ENCODE measurements around the gene SLC25A12. TPM values are rescaled to one million over a fixed set of nuclear protein-coding genes. Genes with fewer than 3 reads are reported as not detected.
"Not testable (repeated sequence)": the region's sequence is repeated elsewhere in the genome, so short reads cannot be mapped to it uniquely, and the experiment has no call there.

SLC25A12 gene, protein sequence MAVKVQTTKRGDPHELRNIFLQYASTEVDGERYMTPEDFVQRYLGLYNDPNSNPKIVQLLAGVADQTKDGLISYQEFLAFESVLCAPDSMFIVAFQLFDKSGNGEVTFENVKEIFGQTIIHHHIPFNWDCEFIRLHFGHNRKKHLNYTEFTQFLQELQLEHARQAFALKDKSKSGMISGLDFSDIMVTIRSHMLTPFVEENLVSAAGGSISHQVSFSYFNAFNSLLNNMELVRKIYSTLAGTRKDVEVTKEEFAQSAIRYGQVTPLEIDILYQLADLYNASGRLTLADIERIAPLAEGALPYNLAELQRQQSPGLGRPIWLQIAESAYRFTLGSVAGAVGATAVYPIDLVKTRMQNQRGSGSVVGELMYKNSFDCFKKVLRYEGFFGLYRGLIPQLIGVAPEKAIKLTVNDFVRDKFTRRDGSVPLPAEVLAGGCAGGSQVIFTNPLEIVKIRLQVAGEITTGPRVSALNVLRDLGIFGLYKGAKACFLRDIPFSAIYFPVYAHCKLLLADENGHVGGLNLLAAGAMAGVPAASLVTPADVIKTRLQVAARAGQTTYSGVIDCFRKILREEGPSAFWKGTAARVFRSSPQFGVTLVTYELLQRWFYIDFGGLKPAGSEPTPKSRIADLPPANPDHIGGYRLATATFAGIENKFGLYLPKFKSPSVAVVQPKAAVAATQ
- 6.3 and 9.4 TPM in 2 replicates for total RNA-seq

- DNase-seq (ENCODE audit: low read depth in 2 of 2) = peak; percentile 82 to 85
Observed at GRCh38 chr2:171893824-171894611, at the start of gene SLC25A12. TSS of gene SLC25A12 (minus strand) at chr2:171894244. CDS start at chr2:171894214, 30 bp downstream.

DNA sequence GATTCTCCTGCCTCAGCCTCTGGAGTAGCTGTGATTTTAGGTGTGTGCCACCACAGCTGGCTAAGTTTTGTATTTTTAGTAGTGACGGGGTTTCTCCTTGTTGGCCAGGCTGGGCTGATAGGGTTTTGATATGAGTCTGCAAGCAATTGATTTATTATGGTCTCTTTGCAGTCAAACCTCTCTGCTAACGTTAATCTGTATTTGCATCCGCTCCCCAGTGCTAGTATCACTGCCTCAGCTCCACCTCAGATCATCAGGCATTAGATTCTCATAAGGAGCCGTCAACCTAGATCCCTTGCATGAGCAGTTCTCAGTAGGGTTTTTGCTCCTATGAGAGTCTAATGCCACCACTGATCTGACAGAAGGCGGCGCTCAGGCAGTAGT lies 47.3 kb upstream of the SLC25A12 start:
- no peak for DNase-seq (ENCODE audit: low read depth in 2 of 2)

DNA sequence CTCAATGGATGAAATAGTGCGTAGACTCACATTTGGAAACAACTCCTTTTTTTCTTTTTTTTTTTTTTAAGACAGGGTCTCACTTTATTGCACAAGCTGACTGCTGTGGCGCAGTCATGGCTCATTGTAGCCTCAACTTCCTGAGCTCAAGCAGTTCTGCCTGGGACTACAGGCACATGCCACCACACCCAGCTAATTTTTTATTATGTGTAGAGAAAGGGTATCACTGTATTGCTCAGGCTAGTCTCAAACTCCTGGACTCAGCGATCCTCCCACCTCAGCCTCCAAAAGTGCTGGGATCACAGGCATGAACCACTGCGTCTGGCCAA lies 45.7 kb upstream of the SLC25A12 start:
- DNase-seq (ENCODE audit: low read depth in 2 of 2) = no peak

GRCh38 chr2:171939058-171939742 lies 45.2 kb upstream of the SLC25A12 start:
- no peak for DNase-seq (ENCODE audit: low read depth in 2 of 2)

GRCh38 chr2:171930385-171930784 lies 36.3 kb upstream of the SLC25A12 start:
- no peak for DNase-seq (ENCODE audit: low read depth in 2 of 2)

DNA sequence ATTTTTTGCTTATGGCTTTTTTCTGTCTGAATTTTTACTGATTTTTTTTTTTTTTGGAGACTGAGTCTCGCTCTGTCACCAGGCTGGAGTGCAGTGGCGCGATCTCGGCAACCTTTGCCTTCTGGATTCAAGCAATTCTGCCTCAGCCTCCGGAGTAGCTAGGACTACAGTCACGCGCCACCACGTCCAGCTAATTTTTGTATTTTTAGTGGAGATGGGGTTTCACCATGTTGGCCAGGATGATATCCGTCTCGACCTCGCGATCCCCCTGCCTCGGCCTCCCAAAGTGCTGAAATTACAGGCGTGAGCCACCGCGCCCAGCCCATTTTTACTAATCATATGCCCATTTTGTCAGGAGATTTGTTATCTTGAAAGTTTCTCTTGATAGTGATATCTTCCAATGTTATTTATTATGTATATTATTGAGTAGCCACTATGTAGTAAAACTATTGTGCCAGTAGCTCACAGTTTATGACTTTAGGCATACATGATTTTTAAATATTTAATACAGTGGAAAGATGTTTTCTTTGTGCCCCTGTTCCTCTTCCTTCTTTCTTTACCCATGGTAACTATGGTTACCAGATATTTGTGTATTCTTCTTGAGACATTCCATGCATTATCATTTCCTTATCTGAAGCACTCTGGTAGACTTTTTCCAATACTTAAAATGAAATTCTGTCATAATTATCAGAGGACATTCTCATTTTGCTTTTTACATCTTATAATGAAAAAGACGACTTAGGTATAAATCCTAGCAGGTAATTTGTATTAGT lies 30.3 kb upstream of the SLC25A12 start:
- DNase-seq (ENCODE audit: low read depth in 2 of 2) = no peak

GRCh38 chr2:171923206-171923605 lies 29.2 kb upstream of the SLC25A12 start:
- DNase-seq (ENCODE audit: low read depth in 2 of 2) = peak; percentile 28 to 46

DNA sequence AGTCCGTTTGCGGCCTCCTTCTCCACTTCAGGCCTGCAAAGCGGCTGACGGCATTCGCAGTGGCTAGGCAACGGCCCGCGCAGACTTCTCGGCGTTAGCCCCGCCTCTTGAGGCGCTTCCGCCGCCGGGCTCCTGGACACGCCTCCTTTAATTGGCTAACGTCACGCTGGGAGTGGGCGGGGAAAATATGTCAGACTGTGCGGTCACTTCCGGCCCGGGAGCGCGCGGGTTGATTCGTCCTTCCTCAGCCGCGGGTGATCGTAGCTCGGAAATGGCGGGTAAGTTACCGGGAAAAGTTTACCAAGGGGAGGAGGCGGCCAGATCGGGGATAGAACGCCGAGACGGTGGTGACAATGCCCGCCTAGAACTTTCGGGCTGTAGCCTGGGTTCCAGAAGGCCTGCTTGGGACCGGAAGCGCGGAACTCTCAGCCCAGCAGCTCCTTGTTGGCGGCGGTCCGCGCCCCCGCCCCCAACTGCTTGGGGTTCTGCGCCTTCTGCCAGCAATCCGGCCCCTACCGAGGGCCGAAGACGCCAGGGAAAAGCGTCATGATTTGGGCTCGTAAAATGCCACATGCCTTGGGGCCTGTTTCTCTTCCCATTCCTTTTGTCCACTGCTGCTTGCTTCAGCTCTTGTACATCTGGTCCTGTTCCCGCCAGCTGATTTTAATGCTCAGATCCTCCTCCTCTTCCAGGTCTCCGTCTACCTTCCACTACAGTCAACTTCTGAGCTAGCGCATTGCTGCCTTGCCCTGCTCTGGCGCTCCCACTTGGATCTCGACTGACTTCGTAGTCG lies 28.4 kb upstream of the SLC25A12 start, which contains the start of gene HAT1:
TSS of gene HAT1 (plus strand) at position 232 of the 793 bp plus-strand sequence. CDS start at position 272, 40 bp downstream.
- DNase-seq (ENCODE audit: low read depth in 2 of 2) = peak; percentile 98 to 99

DNA sequence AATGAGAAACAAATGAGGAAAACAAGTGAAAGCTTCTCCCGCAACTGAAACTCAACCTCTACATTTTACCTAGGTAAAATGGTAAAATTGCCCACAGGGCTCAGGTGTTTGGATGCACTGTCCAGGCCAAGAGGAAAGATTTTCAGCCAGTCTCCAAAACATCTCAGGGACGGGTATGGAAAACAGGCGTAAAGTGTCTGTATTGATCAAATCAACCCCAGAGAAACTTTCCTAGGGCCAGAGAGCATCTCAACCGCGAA lies 27.9 kb upstream of the SLC25A12 start:
- no peak for DNase-seq (ENCODE audit: low read depth in 2 of 2)

- DNase-seq (ENCODE audit: low read depth in 2 of 2) = no peak
Observed at GRCh38 chr2:171919453-171919852, 25.4 kb upstream of the SLC25A12 start.

DNA sequence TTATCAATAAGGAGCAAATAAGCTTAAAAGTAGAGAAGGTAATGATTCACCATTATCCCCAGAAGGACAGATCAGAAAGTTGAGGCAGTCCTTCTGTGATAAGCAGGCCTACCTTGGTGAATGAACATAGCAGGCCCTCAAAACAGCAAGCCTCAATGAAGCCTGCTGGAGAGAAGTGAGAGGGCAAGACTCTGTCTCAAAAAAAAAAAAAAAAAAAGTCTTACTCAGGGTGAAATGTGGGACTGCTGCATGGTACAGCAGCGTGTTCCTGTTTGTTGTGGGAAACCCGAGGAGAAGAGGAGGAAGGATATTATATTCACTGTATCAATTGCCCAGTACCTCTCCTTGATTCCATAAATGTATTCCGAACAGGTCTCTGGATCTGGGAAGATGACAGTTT lies 19.5 kb upstream of the SLC25A12 start:
- DNase-seq (ENCODE audit: low read depth in 2 of 2) = no peak

- no peak for DNase-seq (ENCODE audit: low read depth in 2 of 2)
Observed at GRCh38 chr2:171910494-171910893, 16.4 kb upstream of the SLC25A12 start.

GRCh38 chr2:171909266-171909665 lies 15.2 kb upstream of the SLC25A12 start:
- DNase-seq (ENCODE audit: low read depth in 2 of 2) = no peak

- no peak for DNase-seq (ENCODE audit: low read depth in 2 of 2)
Observed at GRCh38 chr2:171908235-171908634, 14.2 kb upstream of the SLC25A12 start.

DNA sequence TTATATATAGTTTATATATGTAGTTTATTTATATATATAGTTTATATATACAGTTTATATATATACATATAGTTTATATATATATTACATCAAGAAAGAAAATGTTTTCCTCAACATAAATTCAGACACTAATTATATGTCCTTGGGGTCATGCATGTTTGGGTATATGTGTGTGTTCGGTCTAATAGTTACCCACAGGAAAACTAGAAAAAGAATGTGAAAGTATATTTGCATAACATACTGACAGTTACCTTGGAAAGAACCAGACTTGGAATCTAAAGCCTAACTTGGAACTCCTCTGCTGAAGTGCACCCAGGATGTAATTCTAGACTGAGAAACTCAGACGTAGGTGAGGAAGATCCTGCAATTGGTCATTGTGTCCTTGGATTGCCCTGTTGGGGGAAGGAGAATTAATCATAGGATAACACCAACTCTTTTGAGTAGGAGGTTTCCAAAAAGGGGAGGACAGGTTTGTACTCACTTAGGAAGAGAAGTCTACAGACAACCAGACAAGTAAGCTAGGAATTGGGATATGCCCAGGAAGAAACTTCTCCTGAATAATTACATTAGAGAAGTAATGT lies 8.9 kb upstream of the SLC25A12 start:
- DNase-seq (ENCODE audit: low read depth in 2 of 2) = no peak

- not testable (repeated sequence) for DNase-seq (ENCODE audit: low read depth in 2 of 2)
Observed at GRCh38 chr2:171899623-171900282, 5.7 kb upstream of the SLC25A12 start.

GRCh38 chr2:171895786-171896185 lies 1.7 kb upstream of the SLC25A12 start:
- no peak for DNase-seq (ENCODE audit: low read depth in 2 of 2)

DNA sequence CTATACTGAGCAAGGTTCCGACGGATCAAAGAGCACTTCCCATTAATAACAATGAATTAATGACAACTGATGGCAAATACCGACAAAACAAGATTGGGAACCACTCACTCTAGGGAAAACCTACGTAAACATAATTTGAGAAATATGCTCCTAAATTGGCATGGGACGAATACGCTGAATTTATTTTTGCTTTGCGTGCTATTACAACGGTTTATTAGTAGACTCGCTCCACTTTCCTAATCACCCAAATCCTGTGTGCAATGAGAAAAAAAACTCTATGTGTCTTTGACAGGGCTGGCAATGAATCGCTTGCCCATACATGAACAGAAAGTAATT lies 536 bp upstream of the SLC25A12 start:
- DNase-seq (ENCODE audit: low read depth in 2 of 2) = no peak

GRCh38 chr2:171893196-171893823 lies 734 bp downstream of the SLC25A12 start:
- peak in 1 of 2 donors; percentile 1 for DNase-seq (ENCODE audit: low read depth in 2 of 2)

All from lung microvascular endothelial cell (primary cell).